Skin of body (tissue), 2 donors: ENCODE data around the gene CPT1A. TPM values are rescaled to one million over a fixed set of nuclear protein-coding genes. Genes with fewer than 3 reads are reported as not detected.

ENCODE experiments used
- DNase-seq: peaks from one replicate; lab custom pipeline; 2025; lab: John Stamatoyannopoulos, UW
- total RNA-seq: library from RNA; depleted of rRNA; stranded (reverse); fragments of >200 nt; gene quantifications from one replicate; pipeline ENCODE4 v1.2.3, GENCODE V29; 2014

CPT1A gene
- total RNA-seq, 1 donor from 2014 or later: 13.6 TPM

DNA sequence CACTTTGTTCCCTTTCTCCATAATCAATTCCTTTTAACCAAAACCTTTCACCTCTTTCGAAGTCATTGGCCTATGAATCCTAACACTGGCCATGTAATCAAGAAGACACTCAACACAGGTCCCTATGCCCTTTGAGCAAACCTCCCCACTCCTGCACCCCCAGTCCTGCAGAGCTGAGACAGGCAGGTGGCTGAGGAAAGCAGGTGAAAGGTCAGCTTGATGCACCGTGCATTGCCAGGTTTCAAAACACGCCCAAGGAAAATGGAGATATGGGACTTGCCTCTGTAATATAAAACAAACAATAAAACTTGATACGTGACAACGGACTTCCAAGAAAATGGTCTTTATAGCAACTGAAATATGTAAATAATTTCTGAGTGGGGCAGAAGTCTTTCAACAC, 10.6 kb downstream of the CPT1A start:
- no peak for DNase-seq

DNA sequence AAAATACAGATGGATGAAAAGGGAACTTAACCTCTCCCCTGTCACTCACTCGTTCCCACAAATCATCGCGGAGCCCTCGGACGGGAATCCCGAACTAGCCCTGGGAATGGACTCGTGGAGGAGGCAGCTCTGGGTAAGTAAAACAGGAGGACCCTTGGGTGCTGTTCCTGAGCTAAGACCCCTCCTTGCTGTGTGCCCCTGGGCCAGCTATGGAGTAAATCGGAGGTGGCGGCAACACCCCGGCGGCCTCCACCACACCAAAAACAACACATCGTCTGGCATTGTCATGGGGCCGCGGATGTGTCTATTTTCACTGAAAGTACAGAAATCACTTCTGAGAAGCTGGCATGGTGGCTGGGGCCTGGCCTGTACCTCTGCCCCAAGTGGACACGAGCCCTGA, 12.1 kb downstream of the CPT1A start:
- DNase-seq: no peak

DNA sequence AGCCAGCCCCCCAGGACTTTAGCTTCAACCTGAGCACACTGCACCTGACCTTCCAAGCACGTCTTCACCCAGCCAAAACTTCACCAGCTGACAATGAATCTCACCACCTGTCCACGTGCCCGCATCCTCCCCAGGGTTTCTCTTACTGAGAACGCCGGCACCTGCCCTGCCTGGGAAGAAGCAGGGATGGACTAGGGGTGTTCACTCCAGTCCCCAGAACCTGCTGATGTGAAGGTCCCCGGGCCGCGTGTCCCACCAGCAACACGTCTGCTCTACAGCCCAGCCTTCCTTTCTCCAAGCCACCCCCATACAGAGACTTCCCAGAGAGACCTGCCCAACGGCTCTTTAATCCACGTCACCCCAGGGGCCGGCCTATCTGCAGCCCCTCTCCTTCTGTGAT, 12.8 kb downstream of the CPT1A start:
- DNase-seq: no peak

DNA sequence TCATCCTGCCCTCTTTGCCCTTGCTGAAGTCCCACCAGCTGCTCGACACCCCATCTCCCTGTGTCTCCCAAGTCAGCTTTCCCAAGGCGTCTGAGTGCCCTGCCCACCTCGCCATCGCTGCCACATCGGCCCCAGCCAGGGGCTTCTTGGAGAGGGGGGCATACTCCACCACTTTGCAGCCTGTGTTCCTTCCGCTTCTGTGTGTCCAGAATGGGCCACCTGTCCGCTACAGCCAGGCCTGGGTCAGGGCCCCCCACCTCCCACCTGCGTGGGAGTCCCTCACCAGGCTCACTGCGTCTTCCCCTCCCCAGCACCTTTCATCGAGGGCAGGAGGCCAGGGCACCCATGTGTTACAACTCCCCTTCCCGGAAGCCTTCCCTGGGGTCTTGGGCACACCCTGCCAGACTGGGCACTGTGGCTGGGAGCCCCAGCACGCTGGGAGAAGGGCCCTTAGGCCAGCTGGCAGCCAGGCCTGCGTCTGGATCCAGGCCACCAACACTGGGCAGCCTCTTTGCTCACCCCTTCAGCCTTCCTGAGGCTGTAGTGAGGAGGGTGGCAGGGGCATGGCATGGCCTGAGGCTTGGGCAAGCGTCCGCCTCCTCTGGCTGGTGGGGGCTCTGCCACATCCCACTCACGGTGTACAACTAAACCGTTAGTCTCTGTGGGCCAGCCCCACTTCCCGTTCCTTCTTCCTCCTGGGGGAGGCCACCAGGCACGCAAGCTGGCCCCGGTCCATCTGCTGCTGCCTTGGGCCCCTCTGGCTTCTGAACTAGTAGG, 13.4 kb downstream of the CPT1A start:
- DNase-seq: no peak

DNA sequence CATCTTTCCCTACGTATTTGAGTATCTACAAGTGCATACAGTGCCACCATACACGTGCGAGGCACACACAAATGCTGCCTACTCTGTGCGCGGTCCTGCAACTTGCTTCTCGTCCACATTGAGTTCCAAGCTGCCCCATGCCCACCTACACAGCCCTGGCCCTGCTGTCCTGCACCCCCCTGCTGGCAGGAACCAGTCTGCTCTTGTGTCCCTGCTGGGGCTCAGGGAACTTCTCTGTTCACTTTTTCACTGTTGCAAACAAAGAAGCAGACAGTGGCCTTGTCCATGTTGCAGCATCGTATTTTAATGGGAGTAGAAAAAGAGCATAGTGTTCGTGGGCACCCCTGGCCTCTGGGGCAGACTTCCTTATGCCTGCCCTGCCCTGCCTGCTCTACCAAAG, 14.0 kb downstream of the CPT1A start:
- no peak for DNase-seq

DNA sequence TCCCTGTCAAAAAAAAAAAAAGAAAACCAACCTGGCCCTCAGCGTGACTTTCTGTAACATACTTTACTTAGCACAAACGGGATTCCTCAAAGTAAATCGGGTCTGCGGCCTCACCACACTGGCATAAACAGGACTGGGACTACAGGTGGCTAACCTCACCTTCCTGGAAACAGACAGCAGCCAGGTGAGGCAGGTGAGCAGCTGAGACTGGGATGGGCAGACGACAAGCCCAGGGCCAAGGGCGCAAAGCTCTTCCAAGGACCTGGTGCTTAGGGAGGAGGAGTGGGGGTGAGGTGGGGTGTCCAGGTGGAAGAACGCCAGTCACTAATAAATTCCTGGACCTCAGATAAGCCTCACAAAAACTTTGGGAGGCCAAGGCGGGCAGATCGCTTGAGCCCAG, 15.0 kb downstream of the CPT1A start:
- no peak for DNase-seq

DNA sequence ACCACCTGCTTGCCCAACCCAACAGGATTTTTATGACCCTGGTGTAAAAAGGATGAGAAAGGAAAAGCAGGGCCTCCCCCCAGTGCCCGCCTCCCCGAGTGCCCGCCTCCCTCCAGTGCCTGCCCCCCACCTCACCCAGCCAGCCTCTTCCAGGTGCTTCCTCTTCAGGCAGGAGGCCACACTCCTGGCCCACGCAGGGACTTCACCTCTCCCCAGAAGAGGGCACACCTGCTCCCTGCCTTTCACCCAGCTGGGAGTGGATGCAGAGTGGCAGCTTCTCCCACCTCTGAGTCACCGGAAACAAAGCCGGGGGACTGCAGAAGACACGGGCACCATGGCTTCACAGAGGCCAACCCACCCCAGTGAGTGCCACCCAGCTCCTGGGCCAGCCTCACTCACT, 16.1 kb downstream of the CPT1A start:
- DNase-seq: no peak

DNA sequence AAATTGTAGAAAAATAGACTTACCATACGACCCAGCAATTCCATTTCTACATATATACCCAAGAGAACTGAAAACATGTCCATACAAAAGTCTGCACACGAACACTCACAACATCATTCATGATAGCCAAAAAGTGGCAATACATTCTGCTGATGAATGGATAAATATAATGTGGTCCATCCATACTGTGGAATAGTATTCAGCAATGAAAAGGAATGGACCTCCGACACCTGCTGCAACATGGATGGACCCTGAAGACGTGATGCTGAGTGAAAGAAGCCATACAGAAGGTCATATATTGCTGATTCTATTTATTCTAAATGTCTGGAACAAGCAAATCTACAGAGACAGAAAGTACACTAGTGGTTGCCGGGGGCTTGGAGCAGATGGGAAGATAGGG, 19.2 kb downstream of the CPT1A start:
- no peak for DNase-seq

DNA sequence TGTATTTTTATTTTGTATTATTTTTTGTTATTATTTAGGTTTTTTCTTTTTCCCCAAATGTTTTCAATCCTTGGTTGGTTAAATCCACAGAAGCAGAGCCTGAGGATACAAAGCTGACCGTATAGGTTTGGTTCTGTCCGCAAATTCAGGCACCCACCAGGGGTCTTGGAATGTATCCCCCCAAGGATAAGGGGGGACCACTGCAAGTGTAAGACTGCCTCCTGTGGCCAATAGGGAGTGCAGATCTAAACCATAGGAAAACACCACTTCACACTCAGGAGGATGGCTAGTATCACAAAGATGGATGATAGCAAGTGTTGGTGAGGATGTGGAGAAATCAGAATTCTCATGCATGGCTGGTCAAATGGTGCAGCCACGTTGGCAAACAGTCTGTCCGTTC, 20.0 kb downstream of the CPT1A start:
- DNase-seq: no peak

DNA sequence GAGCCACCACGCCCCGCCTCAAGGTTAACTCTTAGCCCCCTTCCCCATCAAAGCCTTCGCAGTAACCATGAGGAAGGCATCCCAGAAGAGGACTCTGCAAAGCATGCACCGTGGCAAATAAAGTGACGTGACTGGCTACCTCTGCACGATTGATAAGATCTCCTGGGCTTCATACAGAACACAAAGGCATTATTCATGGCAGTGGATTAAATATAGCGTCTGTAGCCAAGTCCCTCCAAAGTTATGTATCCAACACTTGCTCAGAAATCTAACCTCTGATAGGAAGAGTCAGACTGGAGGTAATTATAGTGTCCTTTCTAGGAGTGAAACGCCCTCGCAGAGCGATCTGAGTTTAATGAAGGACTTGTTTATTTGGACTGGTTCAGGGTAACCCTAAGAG, 22.4 kb downstream of the CPT1A start:
- no peak for DNase-seq

DNA sequence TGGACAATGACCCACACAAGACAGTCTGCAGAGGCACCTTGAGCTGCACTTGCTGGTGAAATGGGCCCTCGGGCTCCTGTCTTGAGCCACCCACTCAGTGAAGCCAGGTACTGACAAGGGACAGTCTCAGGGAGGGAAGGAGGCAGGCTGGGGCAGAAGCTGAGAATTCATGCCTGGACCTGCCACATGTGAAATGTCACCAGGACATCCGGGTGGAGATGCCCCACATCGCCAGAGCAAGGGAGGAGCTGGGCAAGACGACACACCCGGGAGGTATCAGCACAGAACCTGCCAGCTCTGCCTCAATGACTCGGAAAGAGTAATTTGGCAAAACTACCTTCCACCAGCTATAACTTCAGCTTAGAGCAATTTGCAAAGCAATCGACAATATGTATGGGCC, 23.5 kb downstream of the CPT1A start:
- DNase-seq: no peak

DNA sequence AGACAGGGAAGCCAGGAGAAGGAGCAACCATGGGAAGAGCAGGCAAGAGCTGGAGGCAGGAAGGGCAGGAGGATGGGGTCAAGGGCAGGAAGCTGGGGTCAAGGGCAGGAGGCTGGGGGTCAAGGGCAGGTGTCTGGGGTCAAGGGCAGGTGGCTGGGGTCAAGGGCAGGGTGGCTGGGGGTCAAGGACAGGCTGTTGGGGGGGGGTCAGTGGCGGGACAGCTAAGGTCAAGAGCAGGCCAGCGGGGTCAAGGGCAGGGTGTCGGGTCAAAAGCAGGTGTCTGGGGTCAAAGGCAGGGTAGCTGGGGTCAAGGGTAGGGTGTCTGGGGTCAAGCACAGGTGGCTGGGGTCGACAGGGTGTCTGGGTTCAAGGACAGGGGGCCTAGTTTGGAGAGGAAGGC, 24.2 kb downstream of the CPT1A start:
- DNase-seq: no peak

DNA sequence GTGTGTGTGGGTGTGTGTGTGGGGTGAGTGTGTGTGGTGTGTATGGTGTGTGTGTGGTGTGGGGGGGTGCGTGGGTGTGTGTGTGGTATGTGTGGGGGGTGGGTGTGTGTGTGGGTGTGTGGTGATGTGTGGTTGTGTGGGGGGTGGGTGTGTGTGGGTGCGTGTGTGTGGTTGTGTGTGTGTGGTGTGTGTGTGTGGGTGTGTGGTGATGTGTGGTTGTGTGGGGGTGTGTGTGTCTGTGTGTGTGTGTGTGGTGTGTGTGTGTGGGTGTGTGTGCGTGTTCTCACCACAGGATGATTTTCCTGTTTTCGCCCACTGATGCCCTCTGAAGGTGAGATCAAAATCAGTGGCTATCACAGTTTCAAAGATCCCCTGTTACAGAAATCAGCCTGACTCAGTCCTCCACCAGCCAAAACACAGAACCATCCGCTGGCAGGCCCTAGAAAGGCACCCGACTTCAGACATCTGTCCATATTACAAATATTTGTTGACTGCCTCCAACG, 24.7 kb downstream of the CPT1A start:
- no peak for DNase-seq

DNA sequence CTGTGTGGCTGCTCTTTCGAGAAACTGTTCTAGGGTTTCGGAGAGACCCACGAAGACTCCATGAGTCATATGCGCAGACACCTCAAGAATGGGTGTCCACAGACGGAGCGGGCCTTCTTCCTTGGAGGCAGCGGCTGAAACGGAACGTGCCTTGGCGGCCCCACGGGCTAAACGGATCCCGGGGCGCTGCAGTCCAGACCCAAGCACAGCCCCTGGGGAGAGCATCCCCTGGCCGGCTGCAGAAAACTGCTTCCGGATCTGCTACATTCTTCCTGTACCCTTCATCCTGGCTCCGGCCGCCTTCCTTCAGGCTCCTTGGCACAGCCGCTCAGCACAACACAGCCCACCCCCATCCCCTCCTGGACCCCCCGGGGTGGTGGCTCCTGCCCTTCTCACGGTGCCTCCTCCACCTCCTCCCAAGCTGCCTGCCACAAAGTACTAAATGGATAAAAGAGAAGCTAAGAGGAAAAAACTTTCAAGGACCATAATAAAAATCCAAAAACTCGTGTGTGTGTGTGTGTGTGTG, 25.4 kb downstream of the CPT1A start:
- DNase-seq: no peak

DNA sequence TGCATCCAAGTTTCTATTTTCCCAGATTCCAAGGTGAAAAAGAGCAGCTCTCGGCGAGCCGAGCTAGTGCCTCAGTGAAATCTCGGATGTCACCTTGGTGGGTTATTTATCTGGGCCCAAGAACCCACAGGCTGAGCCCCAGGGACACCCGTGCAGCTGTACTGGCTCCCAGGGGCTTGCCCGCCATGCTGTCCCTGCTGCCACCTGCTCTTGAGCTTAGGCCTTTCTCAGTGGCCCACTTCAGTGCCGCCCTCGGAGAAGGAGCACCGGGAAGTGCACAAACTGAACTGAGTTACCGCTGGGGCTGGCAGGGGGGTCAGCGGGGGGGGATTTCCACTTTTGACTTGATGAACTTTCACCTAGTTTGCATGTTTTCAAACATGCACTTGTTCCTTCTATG, 27.9 kb downstream of the CPT1A start:
- no peak for DNase-seq

DNA sequence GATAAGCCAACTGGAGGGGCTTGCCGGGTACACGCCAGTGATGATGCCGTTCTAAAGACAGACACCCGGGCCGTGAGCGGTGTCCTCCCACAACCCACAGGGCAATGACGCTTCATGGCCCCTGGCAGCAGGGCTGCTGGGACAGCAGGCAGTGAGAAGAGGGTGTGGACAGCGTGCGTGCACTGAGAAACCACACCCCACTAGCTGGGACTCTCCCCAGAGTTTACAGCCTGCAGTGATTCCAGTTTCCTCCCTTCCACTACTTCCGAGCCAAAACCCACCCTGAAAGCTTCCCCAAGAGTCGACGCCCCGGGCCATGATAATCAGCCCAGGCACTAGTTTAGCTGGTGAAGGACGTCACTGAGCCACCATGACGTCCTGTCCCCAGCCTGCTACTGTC, 29.2 kb downstream of the CPT1A start:
- DNase-seq: peak; percentile 27

DNA sequence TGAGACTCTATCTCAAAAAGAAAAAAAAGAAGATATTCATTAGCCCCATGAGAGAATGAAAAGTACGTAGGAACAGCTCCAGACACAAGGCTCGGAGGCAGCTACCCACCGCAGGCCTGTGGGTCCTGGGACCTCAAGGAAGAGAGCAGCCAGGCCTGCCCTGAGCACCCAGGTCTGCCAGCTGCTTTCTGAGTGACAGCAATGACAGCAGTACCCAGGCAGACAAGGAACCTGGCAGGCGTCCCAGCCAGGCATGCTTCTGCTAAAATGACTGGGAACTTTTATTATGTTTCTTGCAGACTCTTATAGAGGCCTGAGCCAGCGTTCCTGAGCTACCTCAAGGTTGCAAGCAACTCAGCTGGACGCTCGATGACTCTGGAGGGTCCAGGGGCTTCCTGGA, 31.6 kb downstream of the CPT1A start:
- DNase-seq: no peak

DNA sequence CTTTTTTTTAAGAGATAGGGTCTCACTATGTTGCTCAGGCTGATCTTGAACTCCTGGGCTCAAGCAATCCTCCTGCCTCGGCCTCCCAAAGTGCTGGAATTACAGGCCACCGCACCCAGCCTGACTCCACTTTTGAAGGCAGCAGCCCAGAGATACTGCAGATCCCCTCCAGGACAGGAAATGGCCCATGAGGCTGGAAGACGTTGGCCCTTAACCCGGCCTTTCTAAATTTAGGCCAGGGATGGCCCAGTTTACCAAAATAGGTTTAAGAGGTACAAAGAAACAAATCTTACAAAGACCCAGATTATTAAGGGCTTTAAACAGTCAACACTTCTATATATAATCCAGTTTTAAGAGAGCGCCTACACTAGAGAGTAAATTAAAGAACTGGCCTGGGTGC, 32.2 kb downstream of the CPT1A start:
- DNase-seq: no peak

DNA sequence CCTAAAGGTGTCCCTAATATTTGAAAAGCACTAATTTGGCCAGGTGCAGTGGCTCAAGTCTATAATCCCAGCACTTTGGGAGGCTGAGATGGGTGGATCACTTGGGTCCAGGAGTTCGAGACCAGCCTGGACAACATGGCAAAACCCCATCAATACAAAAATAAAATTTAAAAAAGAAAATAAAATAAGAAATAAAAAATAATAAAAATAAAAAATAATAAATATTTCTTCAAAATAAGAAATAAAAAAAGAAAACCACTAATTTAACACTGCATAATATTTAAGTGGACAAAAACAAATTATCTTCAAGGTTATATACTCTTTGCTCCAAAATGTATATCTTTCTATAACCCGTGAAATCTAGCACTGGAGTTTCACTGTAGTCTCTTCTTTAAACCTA, 32.9 kb downstream of the CPT1A start:
- no peak for DNase-seq

DNA sequence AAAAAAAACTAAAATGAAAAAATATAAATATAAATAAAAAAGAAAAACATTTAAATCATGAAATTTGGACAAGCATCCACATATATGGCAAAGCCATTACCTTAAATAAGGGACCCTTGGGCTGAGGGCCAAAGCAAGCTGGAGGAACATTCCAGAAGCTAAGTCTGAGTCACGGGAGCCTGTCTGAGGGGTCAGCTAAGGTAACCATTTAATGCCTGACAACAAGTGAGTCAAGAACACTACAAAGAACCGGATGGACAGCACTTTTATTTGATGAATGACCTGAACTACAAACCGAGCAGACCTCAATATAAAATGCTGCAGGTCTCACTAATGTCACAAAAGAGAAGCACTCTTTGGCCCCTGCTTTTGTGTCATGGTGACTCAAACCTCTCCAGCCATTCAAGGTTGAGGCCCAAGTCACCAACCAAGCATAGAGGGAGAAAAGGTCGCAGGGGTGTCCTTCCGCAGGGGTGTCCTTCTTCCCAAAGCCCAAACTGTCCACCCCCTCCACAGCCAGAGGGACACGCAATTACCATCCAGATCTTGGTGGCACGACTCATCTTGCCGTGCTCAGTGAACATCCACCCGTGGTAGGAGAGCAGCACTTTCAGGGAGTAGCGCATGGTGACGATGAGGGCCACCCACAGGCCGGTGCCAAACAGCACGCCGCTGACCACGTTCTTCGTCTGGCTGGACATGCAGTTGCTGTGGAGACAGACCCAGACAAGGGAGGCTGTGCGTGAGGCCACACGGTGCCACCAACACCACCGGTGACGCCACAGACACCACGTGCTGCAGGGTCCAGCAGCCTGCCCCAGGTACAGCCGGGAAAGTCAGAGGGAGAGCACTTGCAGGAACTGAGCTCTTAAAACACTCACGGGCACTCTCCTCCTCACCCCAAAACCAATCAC, 34.5 kb downstream of the CPT1A start:
- no peak for DNase-seq

DNA sequence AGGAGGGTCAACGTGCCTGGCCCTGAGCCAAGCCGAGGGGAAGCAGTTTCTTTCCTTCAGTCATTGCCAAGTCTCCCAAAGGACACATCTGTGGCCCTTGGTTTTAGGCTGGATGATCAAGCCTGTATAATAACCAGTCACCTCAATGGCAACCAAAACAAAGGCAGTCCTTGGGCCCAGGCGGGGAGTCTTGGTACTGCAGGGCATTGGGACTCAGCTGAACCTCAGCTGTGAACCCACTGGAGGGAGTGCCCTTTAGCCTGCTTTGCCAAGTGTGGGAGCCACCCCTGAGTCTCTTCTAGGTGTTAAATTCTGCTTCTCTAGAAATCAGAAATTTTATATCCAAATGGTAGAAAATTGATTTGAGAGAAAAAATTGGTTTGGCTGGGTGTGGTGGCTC, 36.9 kb downstream of the CPT1A start:
- DNase-seq: no peak

DNA sequence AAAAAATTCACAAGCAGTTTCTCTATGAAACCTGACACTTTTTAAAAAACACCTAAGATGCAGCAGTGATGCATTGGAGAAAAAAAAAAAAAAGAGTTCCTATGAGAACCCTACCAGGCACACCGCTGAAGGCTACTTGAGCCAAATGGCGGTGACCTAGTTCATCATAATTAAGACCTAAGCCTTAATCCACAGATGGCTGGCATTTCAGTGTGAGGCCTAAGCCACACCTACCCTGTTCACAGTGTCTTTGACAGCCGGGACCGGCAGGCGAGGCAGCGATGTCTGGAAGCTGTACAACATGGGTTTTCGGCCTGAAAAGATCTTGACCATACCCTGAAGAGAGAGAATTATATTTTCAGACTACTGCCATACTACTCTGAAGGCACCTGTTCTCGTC, 38.0 kb downstream of the CPT1A start:
- DNase-seq: no peak
